DOHH2 (cell line): ENCODE results near the gene SLC38A1.

Source experiments
- EZH2phosphoT487 ChIP-seq: fragments of 200-600 bp; sonication (generic); IDR thresholded peaks from 2 replicates; pipeline ENCODE4 v1.6.1; 2017; ENCODE audit warnings: borderline replicate concordance, mild to moderate bottlenecking, antibody characterized with exemption, low read length, moderate library complexity, mixed read lengths
- TF ChIP-seq, protein P1 (sequence below): fragments of 200-600 bp; sonication (generic); IDR thresholded peaks from one replicate; pipeline ENCODE4 v1.5.1; 2014; ENCODE audit warnings: antibody characterized with exemption, mild to moderate bottlenecking, low read depth, low read length; ENCODE audit not compliant: poor library complexity, severe bottlenecking

- TF ChIP-seq, protein P1, sequence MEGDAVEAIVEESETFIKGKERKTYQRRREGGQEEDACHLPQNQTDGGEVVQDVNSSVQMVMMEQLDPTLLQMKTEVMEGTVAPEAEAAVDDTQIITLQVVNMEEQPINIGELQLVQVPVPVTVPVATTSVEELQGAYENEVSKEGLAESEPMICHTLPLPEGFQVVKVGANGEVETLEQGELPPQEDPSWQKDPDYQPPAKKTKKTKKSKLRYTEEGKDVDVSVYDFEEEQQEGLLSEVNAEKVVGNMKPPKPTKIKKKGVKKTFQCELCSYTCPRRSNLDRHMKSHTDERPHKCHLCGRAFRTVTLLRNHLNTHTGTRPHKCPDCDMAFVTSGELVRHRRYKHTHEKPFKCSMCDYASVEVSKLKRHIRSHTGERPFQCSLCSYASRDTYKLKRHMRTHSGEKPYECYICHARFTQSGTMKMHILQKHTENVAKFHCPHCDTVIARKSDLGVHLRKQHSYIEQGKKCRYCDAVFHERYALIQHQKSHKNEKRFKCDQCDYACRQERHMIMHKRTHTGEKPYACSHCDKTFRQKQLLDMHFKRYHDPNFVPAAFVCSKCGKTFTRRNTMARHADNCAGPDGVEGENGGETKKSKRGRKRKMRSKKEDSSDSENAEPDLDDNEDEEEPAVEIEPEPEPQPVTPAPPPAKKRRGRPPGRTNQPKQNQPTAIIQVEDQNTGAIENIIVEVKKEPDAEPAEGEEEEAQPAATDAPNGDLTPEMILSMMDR, result no peak
- no peak for TF ChIP-seq EZH2phosphoT487
Measured at GRCh38 chr12:46230306-46230705, 38.5 kb downstream of the SLC38A1 start.
